SK-N-SH treated with all-trans-retinoic acid at 6 μM for 48 hours (cell line): ENCODE results near the gene NTSR1.

Experiments
- ATAC-seq: fragments of 200-7000 bp; cut with Tn5 transposase; 3 replicates; pipeline ENCODE4 v1.9.1; 2020; ENCODE audit warnings: mild to moderate bottlenecking, moderate library complexity
- BACH2 ChIP-seq: fragments of 250-450 bp; sonication (Bioruptor Pico); IDR thresholded peaks from 2 replicates; pipeline ENCODE4 v1.9.0; 2021; ENCODE audit warnings: mild to moderate bottlenecking, borderline replicate concordance
- CSDC2 ChIP-seq: fragments of 250-450 bp; sonication (Bioruptor Pico); IDR thresholded peaks from 2 replicates; pipeline ENCODE4 v1.5.0; 2020; ENCODE audit warnings: mild to moderate bottlenecking, moderate library complexity
- GLIS3 ChIP-seq: fragments of 250-450 bp; sonication (Bioruptor Pico); IDR thresholded peaks from 2 replicates; pipeline ENCODE4 v1.5.0; 2020; ENCODE audit warnings: mild to moderate bottlenecking, moderate library complexity
- ISL1 ChIP-seq: fragments of 250-450 bp; sonication (Bioruptor Pico); IDR thresholded peaks from 2 replicates; pipeline ENCODE4 v2.1.2; 2022; ENCODE audit warnings: mild to moderate bottlenecking, moderate library complexity
- OSR1 ChIP-seq: fragments of 250-450 bp; sonication (Bioruptor Pico); IDR thresholded peaks from 2 replicates; pipeline ENCODE4 v1.8.0; 2022; ENCODE audit warnings: moderate library complexity, mild to moderate bottlenecking, inconsistent platforms
- PPARA ChIP-seq: fragments of 250-450 bp; sonication (Bioruptor Pico); IDR thresholded peaks from 2 replicates; pipeline ENCODE4 v1.5.0; 2020; ENCODE audit warnings: mild to moderate bottlenecking, borderline replicate concordance
- RARB ChIP-seq: fragments of 250-450 bp; sonication (Bioruptor Pico); IDR thresholded peaks from 2 replicates; pipeline ENCODE4 v1.8.0; 2021; ENCODE audit warnings: mild to moderate bottlenecking, moderate library complexity
- TCF4 ChIP-seq: fragments of 250-450 bp; sonication (Bioruptor Pico); IDR thresholded peaks from 2 replicates; pipeline ENCODE4 v1.8.0; 2021; ENCODE audit warnings: mild to moderate bottlenecking, moderate library complexity, borderline replicate concordance
- TOX ChIP-seq: fragments of 250-450 bp; sonication (Bioruptor Pico); IDR thresholded peaks from 2 replicates; pipeline ENCODE4 v1.8.0; 2021; ENCODE audit warnings: mild to moderate bottlenecking, moderate library complexity, borderline replicate concordance
- ZFP3 ChIP-seq: fragments of 250-450 bp; sonication (Bioruptor Pico); IDR thresholded peaks from 2 replicates; pipeline ENCODE4 v1.5.0; 2020; ENCODE audit warnings: mild to moderate bottlenecking, moderate library complexity
- ZFP30 ChIP-seq: fragments of 450-650 bp; formaldehyde crosslinking; IDR thresholded peaks from 2 replicates; pipeline ENCODE4 v1.5.0; 2022; ENCODE audit warnings: mild to moderate bottlenecking, moderate library complexity
- ZNF565 ChIP-seq: fragments of 450-650 bp; formaldehyde crosslinking; conservative IDR thresholded peaks from 2 replicates; pipeline ENCODE4 v1.5.0; 2020; ENCODE audit warnings: low read depth, mild to moderate bottlenecking, moderate library complexity
- ZNF70 ChIP-seq: fragments of 450-650 bp; formaldehyde crosslinking; IDR thresholded peaks from 2 replicates; pipeline ENCODE4 v1.5.0; 2020; ENCODE audit warnings: mild to moderate bottlenecking, moderate library complexity
- ZNF8 ChIP-seq: fragments of 450-650 bp; formaldehyde crosslinking; IDR thresholded peaks from 2 replicates; pipeline ENCODE4 v1.5.0; 2020; ENCODE audit warnings: mild to moderate bottlenecking, moderate library complexity
- TF ChIP-seq, protein P1 (sequence below): fragments of 250-450 bp; sonication (Bioruptor Pico); IDR thresholded peaks from 2 replicates; pipeline ENCODE4 v1.5.0; 2020; ENCODE audit warnings: mild to moderate bottlenecking, moderate library complexity
- TF ChIP-seq, protein P2 (sequence below): fragments of 250-450 bp; sonication (Bioruptor Pico); IDR thresholded peaks from 2 replicates; pipeline ENCODE4 v1.5.1; 2021; ENCODE audit warnings: mild to moderate bottlenecking, moderate library complexity
- TF ChIP-seq, protein P3 (sequence below): fragments of 250-450 bp; sonication (Bioruptor Pico); IDR thresholded peaks from 2 replicates; pipeline ENCODE4 v1.8.0; 2020; ENCODE audit warnings: mild to moderate bottlenecking, moderate library complexity, borderline replicate concordance
- TF ChIP-seq, protein P4 (sequence below): fragments of 250-450 bp; sonication (Bioruptor Pico); IDR thresholded peaks from 2 replicates; pipeline ENCODE4 v1.8.0; 2021; ENCODE audit warnings: low read depth, mild to moderate bottlenecking, moderate library complexity, borderline replicate concordance

Gene NTSR1

DNA sequence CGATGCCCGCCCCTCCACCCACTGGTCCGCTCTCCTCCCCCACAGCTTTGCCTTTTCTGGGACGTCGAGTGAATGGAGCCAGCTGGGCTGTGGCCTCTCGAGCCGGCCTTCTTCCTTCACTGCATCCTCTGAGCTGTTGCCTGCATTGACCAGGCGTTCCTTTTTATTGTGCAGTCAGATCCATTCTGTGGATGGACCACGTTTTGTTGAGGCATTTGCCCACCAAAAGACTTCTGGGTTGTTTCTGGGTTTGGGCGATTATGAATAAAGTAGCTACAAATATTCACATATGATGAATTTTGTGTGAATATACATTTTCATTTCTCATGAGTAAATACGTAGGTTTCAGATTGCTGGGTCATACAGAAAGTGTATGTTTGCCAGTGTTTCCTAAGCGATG lies 9.9 kb downstream of the NTSR1 start:
- no peak for ATAC-seq
- TF ChIP-seq TOX (CRISPR knock-in tag): no peak
- no peak for TF ChIP-seq BACH2 (CRISPR knock-in tag)
- no peak for TF ChIP-seq ZFP3
- TF ChIP-seq CSDC2 (CRISPR knock-in tag): no peak
- no peak for TF ChIP-seq ZNF70 (CRISPR knock-in tag)
- TF ChIP-seq, protein P1, sequence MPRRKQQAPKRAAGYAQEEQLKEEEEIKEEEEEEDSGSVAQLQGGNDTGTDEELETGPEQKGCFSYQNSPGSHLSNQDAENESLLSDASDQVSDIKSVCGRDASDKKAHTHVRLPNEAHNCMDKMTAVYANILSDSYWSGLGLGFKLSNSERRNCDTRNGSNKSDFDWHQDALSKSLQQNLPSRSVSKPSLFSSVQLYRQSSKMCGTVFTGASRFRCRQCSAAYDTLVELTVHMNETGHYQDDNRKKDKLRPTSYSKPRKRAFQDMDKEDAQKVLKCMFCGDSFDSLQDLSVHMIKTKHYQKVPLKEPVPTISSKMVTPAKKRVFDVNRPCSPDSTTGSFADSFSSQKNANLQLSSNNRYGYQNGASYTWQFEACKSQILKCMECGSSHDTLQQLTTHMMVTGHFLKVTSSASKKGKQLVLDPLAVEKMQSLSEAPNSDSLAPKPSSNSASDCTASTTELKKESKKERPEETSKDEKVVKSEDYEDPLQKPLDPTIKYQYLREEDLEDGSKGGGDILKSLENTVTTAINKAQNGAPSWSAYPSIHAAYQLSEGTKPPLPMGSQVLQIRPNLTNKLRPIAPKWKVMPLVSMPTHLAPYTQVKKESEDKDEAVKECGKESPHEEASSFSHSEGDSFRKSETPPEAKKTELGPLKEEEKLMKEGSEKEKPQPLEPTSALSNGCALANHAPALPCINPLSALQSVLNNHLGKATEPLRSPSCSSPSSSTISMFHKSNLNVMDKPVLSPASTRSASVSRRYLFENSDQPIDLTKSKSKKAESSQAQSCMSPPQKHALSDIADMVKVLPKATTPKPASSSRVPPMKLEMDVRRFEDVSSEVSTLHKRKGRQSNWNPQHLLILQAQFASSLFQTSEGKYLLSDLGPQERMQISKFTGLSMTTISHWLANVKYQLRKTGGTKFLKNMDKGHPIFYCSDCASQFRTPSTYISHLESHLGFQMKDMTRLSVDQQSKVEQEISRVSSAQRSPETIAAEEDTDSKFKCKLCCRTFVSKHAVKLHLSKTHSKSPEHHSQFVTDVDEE (CRISPR knock-in tag): no peak
- TF ChIP-seq RARB: no peak
- no peak for TF ChIP-seq ZFP30 (CRISPR knock-in tag)

DNA sequence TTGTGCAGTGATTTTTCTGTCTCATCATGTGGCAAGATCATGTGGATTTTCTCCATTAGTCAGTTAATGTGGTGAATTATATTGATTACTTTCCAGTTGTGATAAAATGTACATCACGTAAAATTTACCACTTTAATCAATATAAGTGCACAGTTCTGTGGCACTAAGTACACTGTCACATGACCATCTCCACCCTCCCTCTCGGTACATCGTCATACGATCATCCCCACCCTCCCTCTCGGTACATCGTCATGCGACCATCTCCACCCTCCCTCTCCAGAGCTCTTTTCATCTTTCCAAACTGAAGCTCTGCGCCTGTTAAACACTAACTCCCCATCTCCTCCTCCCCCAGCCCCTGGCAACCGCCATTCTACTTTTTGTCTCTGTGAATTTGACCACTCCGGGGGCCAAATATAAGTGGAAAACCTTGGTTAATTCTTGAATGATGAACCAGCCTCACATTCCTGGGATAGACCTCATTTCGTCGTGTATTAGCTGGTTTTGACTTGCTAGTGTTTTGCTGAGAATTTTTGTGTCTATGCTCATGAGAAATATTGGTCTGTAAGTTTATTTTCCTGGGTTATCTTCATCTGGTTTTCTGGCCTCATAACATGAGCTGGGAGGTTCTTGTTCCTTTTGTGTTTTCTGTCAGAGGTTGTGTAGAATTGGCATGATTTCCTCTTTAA lies 10.8 kb downstream of the NTSR1 start:
- no peak for ATAC-seq
- no peak for TF ChIP-seq RARB
- TF ChIP-seq GLIS3: no peak
- TF ChIP-seq, protein P2, sequence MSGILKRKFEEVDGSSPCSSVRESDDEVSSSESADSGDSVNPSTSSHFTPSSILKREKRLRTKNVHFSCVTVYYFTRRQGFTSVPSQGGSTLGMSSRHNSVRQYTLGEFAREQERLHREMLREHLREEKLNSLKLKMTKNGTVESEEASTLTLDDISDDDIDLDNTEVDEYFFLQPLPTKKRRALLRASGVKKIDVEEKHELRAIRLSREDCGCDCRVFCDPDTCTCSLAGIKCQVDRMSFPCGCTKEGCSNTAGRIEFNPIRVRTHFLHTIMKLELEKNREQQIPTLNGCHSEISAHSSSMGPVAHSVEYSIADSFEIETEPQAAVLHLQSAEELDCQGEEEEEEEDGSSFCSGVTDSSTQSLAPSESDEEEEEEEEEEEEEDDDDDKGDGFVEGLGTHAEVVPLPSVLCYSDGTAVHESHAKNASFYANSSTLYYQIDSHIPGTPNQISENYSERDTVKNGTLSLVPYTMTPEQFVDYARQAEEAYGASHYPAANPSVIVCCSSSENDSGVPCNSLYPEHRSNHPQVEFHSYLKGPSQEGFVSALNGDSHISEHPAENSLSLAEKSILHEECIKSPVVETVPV (CRISPR knock-in tag): no peak
- TF ChIP-seq, protein P1 (CRISPR knock-in tag): no peak
- no peak for TF ChIP-seq ZFP30 (CRISPR knock-in tag)
- no peak for TF ChIP-seq BACH2 (CRISPR knock-in tag)
- TF ChIP-seq ZNF8 (CRISPR knock-in tag): no peak
- no peak for TF ChIP-seq ZFP3
- no peak for TF ChIP-seq ZNF565 (CRISPR knock-in tag)
- no peak for TF ChIP-seq CSDC2 (CRISPR knock-in tag)
- TF ChIP-seq ISL1: no peak
- TF ChIP-seq TOX (CRISPR knock-in tag): no peak
- TF ChIP-seq OSR1 (CRISPR knock-in tag): no peak
- TF ChIP-seq, protein P3, sequence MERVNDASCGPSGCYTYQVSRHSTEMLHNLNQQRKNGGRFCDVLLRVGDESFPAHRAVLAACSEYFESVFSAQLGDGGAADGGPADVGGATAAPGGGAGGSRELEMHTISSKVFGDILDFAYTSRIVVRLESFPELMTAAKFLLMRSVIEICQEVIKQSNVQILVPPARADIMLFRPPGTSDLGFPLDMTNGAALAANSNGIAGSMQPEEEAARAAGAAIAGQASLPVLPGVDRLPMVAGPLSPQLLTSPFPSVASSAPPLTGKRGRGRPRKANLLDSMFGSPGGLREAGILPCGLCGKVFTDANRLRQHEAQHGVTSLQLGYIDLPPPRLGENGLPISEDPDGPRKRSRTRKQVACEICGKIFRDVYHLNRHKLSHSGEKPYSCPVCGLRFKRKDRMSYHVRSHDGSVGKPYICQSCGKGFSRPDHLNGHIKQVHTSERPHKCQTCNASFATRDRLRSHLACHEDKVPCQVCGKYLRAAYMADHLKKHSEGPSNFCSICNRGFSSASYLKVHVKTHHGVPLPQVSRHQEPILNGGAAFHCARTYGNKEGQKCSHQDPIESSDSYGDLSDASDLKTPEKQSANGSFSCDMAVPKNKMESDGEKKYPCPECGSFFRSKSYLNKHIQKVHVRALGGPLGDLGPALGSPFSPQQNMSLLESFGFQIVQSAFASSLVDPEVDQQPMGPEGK (CRISPR knock-in tag): no peak
- TF ChIP-seq PPARA (CRISPR knock-in tag): no peak
- TF ChIP-seq TCF4: no peak
- TF ChIP-seq, protein P4, sequence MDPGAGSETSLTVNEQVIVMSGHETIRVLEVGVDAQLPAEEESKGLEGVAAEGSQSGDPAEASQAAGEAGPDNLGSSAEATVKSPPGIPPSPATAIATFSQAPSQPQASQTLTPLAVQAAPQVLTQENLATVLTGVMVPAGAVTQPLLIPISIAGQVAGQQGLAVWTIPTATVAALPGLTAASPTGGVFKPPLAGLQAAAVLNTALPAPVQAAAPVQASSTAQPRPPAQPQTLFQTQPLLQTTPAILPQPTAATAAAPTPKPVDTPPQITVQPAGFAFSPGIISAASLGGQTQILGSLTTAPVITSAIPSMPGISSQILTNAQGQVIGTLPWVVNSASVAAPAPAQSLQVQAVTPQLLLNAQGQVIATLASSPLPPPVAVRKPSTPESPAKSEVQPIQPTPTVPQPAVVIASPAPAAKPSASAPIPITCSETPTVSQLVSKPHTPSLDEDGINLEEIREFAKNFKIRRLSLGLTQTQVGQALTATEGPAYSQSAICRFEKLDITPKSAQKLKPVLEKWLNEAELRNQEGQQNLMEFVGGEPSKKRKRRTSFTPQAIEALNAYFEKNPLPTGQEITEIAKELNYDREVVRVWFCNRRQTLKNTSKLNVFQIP (CRISPR knock-in tag): no peak
- TF ChIP-seq, all 23 proteins: peak for 0
